Stimulated activated CD8-positive, alpha-beta memory T cell treated with anti-CD3 and anti-CD28 coated beads, Interleukin-12 subunit alpha, Interleukin-12 subunit beta, amount 100 ng/mL, for 4 hours (primary cell): Measurements from ENCODE around the gene ABCC8.

Experiments used
- DNase-seq: peaks from one replicate; pipeline ENCODE4 v3.0.0-alpha.2; 2020; ENCODE audit warnings: low read depth

Gene ABCC8

DNA sequence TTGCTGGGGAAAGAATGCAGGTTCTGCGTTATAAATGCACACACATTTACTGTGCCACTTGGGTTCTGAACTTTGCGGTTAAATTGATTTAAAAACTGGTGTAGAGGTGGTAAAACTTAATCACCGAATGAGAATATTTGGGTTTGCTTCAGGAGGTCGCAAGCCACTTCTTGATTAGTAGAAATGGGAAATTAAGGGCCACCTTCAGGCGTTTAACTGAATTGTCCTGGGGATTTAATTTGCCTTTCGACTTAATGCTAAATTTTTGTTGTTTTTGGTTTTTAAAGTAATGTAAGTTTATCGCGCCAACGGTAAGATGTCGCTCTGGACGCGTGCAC is 125.5 kb downstream of the ABCC8 start:
- DNase-seq, result no peak

DNA sequence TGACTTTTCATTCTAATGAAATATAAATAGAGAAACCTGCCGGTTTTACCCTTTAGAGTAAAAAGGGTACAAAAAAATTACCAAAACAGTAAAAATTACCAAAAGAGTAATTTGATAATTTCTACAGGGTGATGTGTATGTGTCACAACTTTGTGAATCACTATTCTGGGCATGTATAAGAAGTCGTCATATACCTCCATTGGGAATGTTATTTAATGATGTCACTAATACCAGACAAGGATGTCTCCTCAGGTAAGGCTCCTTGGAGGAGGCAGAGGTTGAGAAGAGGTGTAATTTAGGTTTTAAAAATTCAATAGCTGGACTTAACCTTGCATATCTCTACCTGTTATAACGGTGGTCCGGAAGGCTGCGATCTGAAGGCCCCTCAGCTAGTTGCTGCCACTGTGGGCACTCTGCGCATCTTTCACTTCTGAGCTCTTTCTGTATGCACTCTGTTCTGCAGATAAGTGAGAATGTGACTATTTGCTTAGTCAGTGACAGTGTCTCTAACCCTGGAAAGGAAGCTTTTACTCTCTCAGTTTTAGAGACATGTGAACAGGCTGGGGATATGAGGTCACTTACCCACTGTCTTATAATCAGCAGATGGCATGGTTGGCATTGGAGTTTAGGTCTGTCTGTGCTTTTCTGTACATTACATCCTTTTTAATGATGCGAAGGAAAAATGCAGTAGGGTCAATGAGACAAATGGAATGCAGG is 126.0 kb downstream of the ABCC8 start:
- no peak for DNase-seq

DNA sequence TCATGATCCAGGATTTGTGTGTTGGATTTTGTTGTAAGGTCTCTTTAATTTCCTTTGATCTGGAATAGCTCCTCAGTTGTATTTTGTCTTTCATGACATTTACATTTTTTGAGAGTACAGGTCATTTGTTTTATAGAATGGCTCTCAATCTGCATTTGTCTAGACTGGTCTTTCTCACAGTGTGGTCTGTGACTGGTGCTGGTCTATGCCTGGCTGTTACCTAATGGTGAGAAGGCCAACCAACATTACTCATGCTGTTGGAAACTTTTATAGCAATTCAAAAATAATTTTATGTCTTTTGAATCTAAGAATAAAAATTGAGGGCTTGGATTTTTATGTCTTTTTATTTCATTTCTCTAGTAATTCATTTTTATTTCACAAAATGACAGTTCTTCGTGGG is 129.0 kb downstream of the ABCC8 start:
- DNase-seq, result no peak

DNA sequence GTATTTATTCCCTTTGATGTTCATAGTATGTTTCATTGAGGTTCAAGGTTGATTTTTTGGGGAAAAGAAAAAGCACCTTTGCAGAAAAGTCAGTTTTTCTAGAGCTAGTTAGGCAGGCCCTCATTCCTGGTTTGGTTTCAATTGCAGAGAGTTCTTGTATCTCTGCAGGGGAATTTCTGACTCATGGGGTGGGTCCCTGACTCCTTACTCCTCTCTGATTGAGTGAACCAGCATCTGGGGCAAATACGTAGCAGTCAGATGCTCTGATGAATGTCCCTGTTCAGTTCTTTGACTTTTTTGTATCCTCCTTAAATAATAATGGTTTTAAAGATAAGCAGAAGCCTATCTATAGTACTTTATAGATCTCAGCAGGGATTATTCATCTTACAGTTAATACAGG is 132.7 kb downstream of the ABCC8 start:
- no peak for DNase-seq

DNA sequence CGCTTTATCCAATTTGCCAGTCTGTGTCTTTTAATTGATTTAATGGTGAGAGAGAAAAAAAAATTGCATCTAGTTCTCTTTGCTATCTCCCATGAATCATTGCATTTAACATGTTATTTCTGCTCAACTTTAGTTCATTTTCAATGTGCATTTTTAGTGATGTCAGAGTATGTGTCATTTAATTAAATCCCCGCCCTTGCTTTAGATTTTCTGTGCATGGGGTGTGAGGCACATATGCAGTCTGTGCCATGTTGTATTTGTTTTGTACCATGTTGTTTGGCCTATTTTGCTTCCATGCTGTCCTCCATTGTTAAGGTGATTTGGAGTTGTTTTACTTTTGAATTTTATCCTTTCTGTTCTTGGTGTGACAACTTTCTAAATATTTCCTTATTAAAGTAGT is 133.4 kb downstream of the ABCC8 start:
- DNase-seq, result no peak
